Activated CD8-positive, alpha-beta T cell treated with anti-CD3 and anti-CD28 coated beads, Interleukin-2, amount 10 ng/mL, durations not matched to agents 7 days and 5 days (primary cell): Measurements from ENCODE around the gene XCL1. TPM values are rescaled to one million over a fixed set of nuclear protein-coding genes. Genes with fewer than 3 reads are reported as not detected.

Experiments used
- ATAC-seq: fragments of 150-1000 bp; cut with Tn5 transposase; one replicate; pipeline ENCODE4 v1.10.0; 2021; ENCODE audit warnings: moderate library complexity
- CTCF ChIA-PET: fragments of 350-600 bp; sonication (Branson Sonifier 250); formaldehyde crosslinking; loops from one replicate; lab custom pipeline; 2021; ENCODE audit warnings: antibody characterized with exemption; lab: Charles Lee
- POLR2A ChIA-PET: fragments of 350-600 bp; sonication (Branson Sonifier 250); formaldehyde crosslinking; loops from one replicate; lab custom pipeline; 2021; ENCODE audit warnings: antibody characterized with exemption; lab: Charles Lee
- DNase-seq: peaks from one replicate; pipeline ENCODE4 v3.0.0-alpha.2; 2020
- H3K27ac Mint-ChIP-seq: one replicate; pipeline ENCODE4 v1.8.0; 2021; ENCODE audit warnings: mild to moderate bottlenecking, mixed read lengths
- H3K27me3 Mint-ChIP-seq: one replicate; pipeline ENCODE4 v1.8.0; 2021; ENCODE audit warnings: low read depth, mixed read lengths
- H3K36me3 Mint-ChIP-seq: one replicate; pipeline ENCODE4 v1.8.0; 2021; ENCODE audit warnings: low read depth, mixed read lengths
- H3K4me1 Mint-ChIP-seq: one replicate; pipeline ENCODE4 v1.8.0; 2021; ENCODE audit warnings: low read depth, mixed read lengths
- H3K4me3 Mint-ChIP-seq: one replicate; pipeline ENCODE4 v1.8.0; 2021; ENCODE audit warnings: mild to moderate bottlenecking, mixed read lengths
- H3K9me3 Mint-ChIP-seq: one replicate; pipeline ENCODE4 v1.8.0; 2022; ENCODE audit warnings: mixed read lengths; ENCODE audit not compliant: insufficient read depth
- total RNA-seq, 2 experiments: library from RNA; stranded (reverse); gene quantifications; one replicate each; pipeline ENCODE4 v1.2.3, GENCODE V29; 2021

Gene XCL1
- total RNA-seq, 2 experiments from 2014 or later = 38.3 to 41.8 TPM

- Mint-ChIP-seq H3K9me3 (no peaks in the 10 kb centered on the region), H3K27me3 (peaks cover 11% of the 10 kb centered on the region), H3K27ac (no peak overlapping the region), H3K4me1 (no peaks in the 10 kb centered on the region), H3K4me3 (no peak overlapping the region), H3K36me3 (no peaks in the 10 kb centered on the region)
- DNase-seq = no peak
- ChIA-PET POLR2A (no interaction called here), CTCF (interaction anchor here (0.9 to 1.5 kb wide), 3 partner anchors 10 to 179 kb away, joined by 3 to 4 read pairs (median 3); no protein-coding TSS in a partner anchor)
- ATAC-seq = no peak
Observed at GRCh38 chr1:168618886-168619285, 42.5 kb downstream of the XCL1 start.

- no peaks in the 10 kb centered on the region for H3K36me3 Mint-ChIP-seq
- DNase-seq (no peak), ATAC-seq (no peak)
- POLR2A ChIA-PET = no interaction called here
- no peaks in the 10 kb centered on the region for H3K9me3 Mint-ChIP-seq
- no peak overlapping the region for H3K4me3 Mint-ChIP-seq
- H3K27ac Mint-ChIP-seq = no peak overlapping the region
- CTCF ChIA-PET = no interaction called here
- no peaks in the 10 kb centered on the region for H3K4me1 Mint-ChIP-seq
- peaks cover 11% of the 10 kb centered on the region for H3K27me3 Mint-ChIP-seq
Observed at GRCh38 chr1:168621356-168621755, 45.0 kb downstream of the XCL1 start.

GRCh38 chr1:168623003-168623828 lies 46.8 kb downstream of the XCL1 start:
- POLR2A ChIA-PET = no interaction called here

GRCh38 chr1:168623831-168624230 lies 47.4 kb downstream of the XCL1 start:
- H3K27ac Mint-ChIP-seq = no peak overlapping the region
- CTCF ChIA-PET = interaction anchor here (0.8 kb wide), 1 partner anchor 13 kb away, joined by 3 read pairs; no protein-coding TSS in a partner anchor
- H3K4me1 Mint-ChIP-seq = no peaks in the 10 kb centered on the region
- DNase-seq (no peak), ATAC-seq (no peak)
- H3K4me3 Mint-ChIP-seq = no peak overlapping the region
- POLR2A ChIA-PET = no interaction called here
- H3K9me3 Mint-ChIP-seq = no peaks in the 10 kb centered on the region
- H3K36me3 Mint-ChIP-seq = no peaks in the 10 kb centered on the region
- peaks cover 9% of the 10 kb centered on the region for H3K27me3 Mint-ChIP-seq

More at GRCh38 chr1:168623003-168623828, 46.8 kb downstream of the XCL1 start:
- Mint-ChIP-seq H3K36me3 (no peaks in the 10 kb centered on the region), H3K9me3 (no peaks in the 10 kb centered on the region), H3K27me3 (peaks cover 7% of the 10 kb centered on the region), H3K27ac (no peak overlapping the region), H3K4me1 (no peaks in the 10 kb centered on the region), H3K4me3 (no peak overlapping the region)
- ATAC-seq (no peak), DNase-seq (no peak)
- CTCF ChIA-PET = interaction anchor here (0.8 to 1.0 kb wide), 2 partner anchors 13 to 14 kb away, joined by 3 read pairs; no protein-coding TSS in a partner anchor

GRCh38 chr1:168626326-168626725 lies 49.9 kb downstream of the XCL1 start:
- Mint-ChIP-seq H3K36me3 (no peaks in the 10 kb centered on the region), H3K9me3 (no peaks in the 10 kb centered on the region), H3K4me3 (no peak overlapping the region), H3K27ac (no peak overlapping the region), H3K27me3 (peaks cover 10% of the 10 kb centered on the region), H3K4me1 (no peaks in the 10 kb centered on the region)
- DNase-seq = no peak
- ChIA-PET POLR2A (no interaction called here), CTCF (no interaction called here)
- no peak for ATAC-seq

GRCh38 chr1:168627370-168627769 lies 51.0 kb downstream of the XCL1 start:
- Mint-ChIP-seq H3K4me1 (no peaks in the 10 kb centered on the region), H3K27ac (no peak overlapping the region), H3K36me3 (no peaks in the 10 kb centered on the region), H3K9me3 (no peaks in the 10 kb centered on the region), H3K4me3 (no peak overlapping the region), H3K27me3 (peaks cover 8% of the 10 kb centered on the region)
- ATAC-seq (no peak), DNase-seq (no peak)
- CTCF ChIA-PET = interaction anchor here (0.6 to 1.0 kb wide), 3 partner anchors 23 to 721 kb away, joined by 3 read pairs; no protein-coding TSS in a partner anchor
- POLR2A ChIA-PET = no interaction called here

- DNase-seq (no peak), ATAC-seq (no peak)
- H3K4me1 Mint-ChIP-seq = no peaks in the 10 kb centered on the region
- no peaks in the 10 kb centered on the region for H3K9me3 Mint-ChIP-seq
- no peak overlapping the region for H3K27ac Mint-ChIP-seq
- H3K4me3 Mint-ChIP-seq = no peak overlapping the region
- POLR2A ChIA-PET = no interaction called here
- peaks cover 3% of the 10 kb centered on the region for H3K27me3 Mint-ChIP-seq
- no peaks in the 10 kb centered on the region for H3K36me3 Mint-ChIP-seq
- CTCF ChIA-PET = no interaction called here
Observed at GRCh38 chr1:168628807-168629206, 52.4 kb downstream of the XCL1 start.

- no peak for DNase-seq
- no peak overlapping the region for H3K27ac Mint-ChIP-seq
- no peaks in the 10 kb centered on the region for H3K4me1 Mint-ChIP-seq
- no peaks in the 10 kb centered on the region for H3K9me3 Mint-ChIP-seq
- H3K27me3 Mint-ChIP-seq = peaks cover 3% of the 10 kb centered on the region
- CTCF ChIA-PET = no interaction called here
- no peak for ATAC-seq
- POLR2A ChIA-PET = no interaction called here
- H3K36me3 Mint-ChIP-seq = no peaks in the 10 kb centered on the region
- no peak overlapping the region for H3K4me3 Mint-ChIP-seq
Observed at GRCh38 chr1:168629466-168629865, 53.1 kb downstream of the XCL1 start.

Other genes starting within 250 kb of the XCL1 start
- gene XCL2, start 32.6 kb upstream of the XCL1 start, total RNA-seq = 10 to 100 TPM; 41.2 to 41.8 TPM
- gene DPT, start 152.6 kb downstream of the XCL1 start, total RNA-seq = not detected